Endothelial cell of umbilical vein (primary cell): ENCODE measurements around the gene GALK2. TPM values are rescaled to one million over a fixed set of nuclear protein-coding genes. Genes with fewer than 3 reads are reported as not detected.

ENCODE experiments used
- BruUV-seq: library from RNA; stranded (reverse); fragments of 400-500 nt; replicated peaks from 2 replicates; lab custom pipeline; 2021; lab: Mats Ljungman, UMichigan
- CTCF ChIA-PET: fragments of 300-600, 350-600 bp; sonication (Branson Sonifier 250); formaldehyde crosslinking; loops from one replicate; lab custom pipeline; 2021; ENCODE audit warnings: antibody characterized with exemption, inconsistent platforms; lab: Charles Lee
- POLR2A ChIA-PET: fragments of 300-600, 350-600 bp; sonication (Branson Sonifier 250); formaldehyde crosslinking; loops from one replicate; lab custom pipeline; 2021; ENCODE audit warnings: antibody characterized with exemption, inconsistent platforms; lab: Charles Lee
- DNase-seq: peaks from one replicate; pipeline ENCODE4 v3.0.0-alpha.2; 2011; ENCODE audit warnings: low read depth, low spot score
- FAIRE-seq: peaks from 2 replicates; lab custom pipeline; 2011; peaks lifted over from hg19 to GRCh38; lab: Jason Lieb, UNC
- H2AFZ ChIP-seq: 2 replicates; pipeline ENCODE4 v1.6.0; 2012; ENCODE audit warnings: low read depth, low read length, control low read depth, inconsistent platforms
- H3K27ac ChIP-seq: 2 replicates; pipeline ENCODE4 v1.5.1; 2011; ENCODE audit warnings: low read depth, mild to moderate bottlenecking, control low read depth, low read length, moderate library complexity; ENCODE audit not compliant: insufficient read depth
- H3K27me3 ChIP-seq, 2 experiments: 2 replicates each; pipeline versions ENCODE4 v1.6.0 to v1.6.1; 2011; ENCODE audit warnings: low read length in 2 of 2, mixed read lengths in 1 of 2; ENCODE audit not compliant: control insufficient read depth in 2 of 2, insufficient read depth in 2 of 2
- H3K36me3 ChIP-seq, 2 experiments: 2 replicates in 1 of 2; 3 replicates in 1 of 2; pipeline ENCODE4 v1.5.1; 2011; ENCODE audit warnings: low read length in 2 of 2, mild to moderate bottlenecking in 1 of 2, moderate library complexity in 1 of 2; ENCODE audit not compliant: control insufficient read depth in 2 of 2, insufficient read depth in 2 of 2; ENCODE audit errors: extremely low read depth in 1 of 2
- H3K4me1 ChIP-seq: 3 replicates; pipeline ENCODE4 v1.5.1; 2011; ENCODE audit warnings: mild to moderate bottlenecking, low read length; ENCODE audit not compliant: control insufficient read depth, insufficient read depth; ENCODE audit errors: extremely low read depth
- H3K4me2 ChIP-seq: 2 replicates; pipeline ENCODE4 v1.6.1; 2011; ENCODE audit warnings: low read length, control low read depth, mixed read lengths; ENCODE audit not compliant: insufficient read depth
- H3K4me3 ChIP-seq, 3 experiments: fragments of 200-600 bp in 1 of 3; sonication (generic), shearing (Covaris generic) in 1 of 3; replicated peaks in 1 of 3; 2 replicates each; pipeline ENCODE4 v1.5.1; 2011 to 2016; ENCODE audit warnings: control low read depth in 3 of 3, low read length in 3 of 3, mild to moderate bottlenecking in 2 of 3, inconsistent platforms in 1 of 3, low read depth in 1 of 3, moderate library complexity in 1 of 3; ENCODE audit not compliant: insufficient read depth in 1 of 3
- H3K79me2 ChIP-seq: 2 replicates; pipeline ENCODE4 v1.6.0; 2012; ENCODE audit warnings: low read length, inconsistent platforms; ENCODE audit not compliant: control insufficient read depth, insufficient read depth
- H3K9ac ChIP-seq: replicated peaks from 2 replicates; pipeline ENCODE3; 2011; ENCODE audit warnings: low read length, control low read depth; ENCODE audit not compliant: insufficient read depth; ENCODE audit errors: extremely low read depth
- H3K9me1 ChIP-seq: replicated peaks from 3 replicates; pipeline ENCODE4 v1.6.0; 2011; ENCODE audit warnings: mild to moderate bottlenecking, low read length; ENCODE audit not compliant: control insufficient read depth, insufficient read depth; ENCODE audit errors: extremely low read depth
- H3K9me3 ChIP-seq: replicated peaks from 2 replicates; pipeline ENCODE4 v1.5.1; 2012; ENCODE audit warnings: low read length, inconsistent platforms; ENCODE audit not compliant: control insufficient read depth, insufficient read depth
- H4K20me1 ChIP-seq: replicated peaks from 2 replicates; pipeline ENCODE3; 2011; ENCODE audit warnings: mild to moderate bottlenecking, low read length; ENCODE audit not compliant: control insufficient read depth, insufficient read depth; ENCODE audit errors: extremely low read depth
- CTCF ChIP-seq, 2 donors: IDR thresholded peaks; 1 replicate in 1 of 2; 2 replicates in 1 of 2; pipeline ENCODE4 v1.5.1; 2011; ENCODE audit warnings: low read length in 2 of 2, mild to moderate bottlenecking in 2 of 2, moderate library complexity in 2 of 2, control low read depth in 1 of 2, inconsistent platforms in 1 of 2, low read depth in 1 of 2; ENCODE audit not compliant: insufficient read depth in 1 of 2; ENCODE audit errors: extremely low read depth in 1 of 2
- EZH2 ChIP-seq: IDR thresholded peaks from 2 replicates; pipeline ENCODE4 v1.6.1; 2012; ENCODE audit warnings: borderline replicate concordance, low read depth, mild to moderate bottlenecking, moderate library complexity, low read length, inconsistent platforms; ENCODE audit not compliant: severe bottlenecking
- FOS ChIP-seq: IDR thresholded peaks from 2 replicates; pipeline ENCODE4 v1.6.1; 2011; ENCODE audit warnings: mild to moderate bottlenecking, low read length, moderate library complexity, borderline replicate concordance; ENCODE audit not compliant: insufficient read depth
- GATA2 ChIP-seq: IDR thresholded peaks from 2 replicates; pipeline ENCODE4 v1.7.0; 2011; ENCODE audit warnings: low read depth, mild to moderate bottlenecking, moderate library complexity, mixed read lengths, low read length; ENCODE audit not compliant: insufficient read length, insufficient read depth
- JUN ChIP-seq: IDR thresholded peaks from 2 replicates; pipeline ENCODE4 v1.6.1; 2011; ENCODE audit warnings: borderline replicate concordance, low read depth; ENCODE audit not compliant: insufficient read length, insufficient read depth
- MAX ChIP-seq: IDR thresholded peaks from 2 replicates; pipeline ENCODE4 v1.6.1; 2011; ENCODE audit not compliant: insufficient read depth, insufficient read length
- MYC ChIP-seq: IDR thresholded peaks from one replicate; pipeline ENCODE4 v1.6.1; 2011; ENCODE audit warnings: mild to moderate bottlenecking, low read depth, low read length
- POLR2A ChIP-seq: IDR thresholded peaks from 2 replicates; pipeline ENCODE4 v1.6.1; 2012; ENCODE audit warnings: low read depth, mild to moderate bottlenecking, control low read depth, low read length
- POLR2AphosphoS5 ChIP-seq: IDR thresholded peaks from 2 replicates; pipeline ENCODE4 v1.6.1; 2012; ENCODE audit warnings: low read depth, mild to moderate bottlenecking, control low read depth, low read length, moderate library complexity; ENCODE audit not compliant: insufficient read depth
- dilution Hi-C: fragments of 300-500 bp; cut with MboI; formaldehyde crosslinking; loops from one replicate; pipeline ENCODE4 v1.15.0; 2019; ENCODE audit warnings: low sequenced_read_pairs; ENCODE audit not compliant: extremely low pct_ligation_motif_present
- intact Hi-C: fragments of 100-400 bp; cut with micrococcal nuclease; formaldehyde crosslinking; loops from one replicate; pipeline ENCODE4 v1.10.0; 2022
- polyA plus RNA-seq, 4 experiments: library from polyadenylated mRNA; depleted of rRNA in 3 of 4; stranded (reverse) in 3 of 4; unstranded in 1 of 4; fragments of >200 nt; gene quantifications; 2 replicates each; pipeline versions ENCODE4 v1.2.1 to v1.2.3, GENCODE V29; 2011 to 2012; ENCODE audit warnings: missing spikeins in 1 of 4
- total RNA-seq: library from RNA; stranded (reverse); gene quantifications from 2 replicates; pipeline ENCODE4 v1.2.3, GENCODE V29; 2021

Gene GALK2
- total and polyA plus RNA-seq, 2 donors (not counting 3 experiments of a cell fraction or from before 2014, with no cell fraction given) = 19.9 to 31.3 TPM

- Histone ChIP-seq H3K36me3 (no peaks in the 10 kb centered on the region), H3K79me2 (no peaks in the 10 kb centered on the region), H2AFZ (no peak overlapping the region), H3K4me1 (no peaks in the 10 kb centered on the region), H3K9me1 (no peaks in the 10 kb centered on the region), H3K4me3 (no peak overlapping the region), H3K9me3 (no peaks in the 10 kb centered on the region), H3K27me3 (no peaks in the 10 kb centered on the region), H3K27ac (no peak overlapping the region), H4K20me1 (no peaks in the 10 kb centered on the region), H3K9ac (no peak overlapping the region), H3K4me2 (no peak overlapping the region)
- no peak for FAIRE-seq
- CTCF ChIA-PET = interaction anchor here (0.7 kb wide), 1 partner anchor 11 kb away, joined by 4 read pairs; no protein-coding TSS in a partner anchor
- POLR2A ChIA-PET = no interaction called here
- dilution Hi-C loops = no loop called here
- intact Hi-C loops = no loop called here
- no TSS peak for BruUV-seq
- DNase-seq = no peak
- TF ChIP-seq EZH2 (no peak), MAX (no peak), GATA2 (no peak), POLR2A (no peak), CTCF (IDR thresholded peaks at IDR 0.05; ENCODE audit: extremely low read depth in 1 of 2, insufficient read depth in 1 of 2, low read depth in 1 of 2, low read length in 2 of 2) (no peak), MYC (no peak), FOS (no peak), JUN (no peak), POLR2AphosphoS5 (no peak)
Measured at GRCh38 chr15:49265911-49266310, 95.9 kb downstream of the GALK2 start.
